ENCODE results near the gene BPIFB1.

BPIFB1 gene

DNA sequence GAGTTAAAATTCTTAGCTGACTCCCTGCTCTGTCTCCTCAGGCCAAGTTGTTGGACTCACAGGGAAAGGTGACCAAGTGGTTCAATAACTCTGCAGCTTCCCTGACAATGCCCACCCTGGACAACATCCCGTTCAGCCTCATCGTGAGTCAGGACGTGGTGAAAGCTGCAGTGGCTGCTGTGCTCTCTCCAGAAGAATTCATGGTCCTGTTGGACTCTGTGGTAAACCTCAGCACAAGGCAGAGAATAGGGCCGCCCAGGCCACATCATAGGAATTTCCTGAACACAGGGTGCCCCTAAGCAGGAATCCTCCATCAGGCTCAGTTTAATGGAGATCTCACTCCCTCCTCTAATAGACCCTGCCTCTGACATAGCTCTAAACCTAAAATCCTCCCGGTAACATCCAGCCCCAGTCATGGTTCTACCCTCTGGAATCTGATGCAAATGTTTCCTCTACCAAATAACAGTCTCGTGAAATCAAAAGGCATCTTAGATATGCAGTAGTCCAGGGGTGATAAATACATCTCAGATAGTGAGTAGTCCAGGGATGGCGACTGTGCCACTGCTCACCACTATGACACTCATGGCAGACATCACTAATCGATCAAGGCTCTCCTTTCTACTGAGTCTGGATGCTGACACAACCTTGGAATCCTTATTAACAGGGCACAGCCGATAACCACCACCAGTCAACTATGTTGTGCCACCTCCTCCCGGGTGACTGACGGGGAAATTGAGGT, 18.3 kb downstream of the BPIFB1 start:
- no peaks in the 10 kb centered on the region for H3K4me1 Mint-ChIP-seq
- H3K27ac Mint-ChIP-seq = no peak overlapping the region
- DNase-seq (no peak), ATAC-seq (no peak)
- H3K36me3 Mint-ChIP-seq (ENCODE audit: low read depth) = no peaks in the 10 kb centered on the region
- no peaks in the 10 kb centered on the region for H3K9me3 Mint-ChIP-seq
- H3K4me3 Mint-ChIP-seq = no peak overlapping the region
- peaks cover 6% of the 10 kb centered on the region for H3K27me3 Mint-ChIP-seq

DNA sequence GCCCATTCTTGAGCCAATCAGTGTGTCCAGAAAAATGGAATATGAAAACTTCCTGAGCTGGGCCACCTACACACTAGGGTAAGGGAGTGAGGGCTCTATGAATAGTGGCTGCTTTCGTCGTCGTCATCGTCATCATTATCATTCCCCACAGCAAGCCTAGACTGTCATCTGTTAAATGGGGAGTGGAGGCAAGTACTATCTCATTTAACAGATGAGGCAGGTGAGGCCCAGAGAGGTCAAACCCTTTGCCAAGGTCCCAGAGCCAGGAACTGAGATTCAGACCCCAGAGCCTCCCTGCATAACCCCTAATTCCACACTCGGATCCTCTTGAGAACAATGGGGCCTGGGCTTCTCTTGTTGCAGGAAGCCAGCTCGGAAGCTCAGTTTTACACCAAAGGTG, 20.6 kb downstream of the BPIFB1 start:
- Mint-ChIP-seq H3K9me3 (no peaks in the 10 kb centered on the region), H3K36me3 (ENCODE audit: low read depth) (no peaks in the 10 kb centered on the region), H3K27me3 (peaks cover 2% of the 10 kb centered on the region), H3K27ac (no peak overlapping the region), H3K4me1 (no peaks in the 10 kb centered on the region), H3K4me3 (no peak overlapping the region)
- DNase-seq (no peak), ATAC-seq (no peak)

DNA sequence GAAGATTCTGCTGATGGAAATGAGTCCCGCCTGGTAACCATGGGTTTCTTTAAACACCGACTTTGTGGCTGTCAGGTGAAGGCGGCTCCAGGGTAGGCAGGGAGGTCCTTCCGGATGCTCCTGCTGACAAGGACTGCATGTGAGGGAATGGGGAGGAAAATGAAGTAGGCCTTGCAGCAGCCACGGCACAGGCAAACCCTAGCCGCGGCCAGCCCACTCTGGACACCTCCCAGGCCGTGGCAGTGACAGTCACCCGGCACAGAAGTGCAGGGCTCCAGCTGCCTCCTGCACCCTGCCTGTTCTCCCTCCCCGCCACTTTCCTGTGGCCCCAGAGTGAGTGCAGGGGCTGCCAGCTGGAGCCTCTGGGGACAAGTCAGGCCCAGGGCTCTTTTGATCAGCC, 21.0 kb downstream of the BPIFB1 start:
- Mint-ChIP-seq H3K9me3 (no peaks in the 10 kb centered on the region), H3K4me3 (no peak overlapping the region), H3K36me3 (ENCODE audit: low read depth) (no peaks in the 10 kb centered on the region), H3K27me3 (no peaks in the 10 kb centered on the region), H3K27ac (no peak overlapping the region), H3K4me1 (no peaks in the 10 kb centered on the region)
- DNase-seq (no peak), ATAC-seq (no peak)

DNA sequence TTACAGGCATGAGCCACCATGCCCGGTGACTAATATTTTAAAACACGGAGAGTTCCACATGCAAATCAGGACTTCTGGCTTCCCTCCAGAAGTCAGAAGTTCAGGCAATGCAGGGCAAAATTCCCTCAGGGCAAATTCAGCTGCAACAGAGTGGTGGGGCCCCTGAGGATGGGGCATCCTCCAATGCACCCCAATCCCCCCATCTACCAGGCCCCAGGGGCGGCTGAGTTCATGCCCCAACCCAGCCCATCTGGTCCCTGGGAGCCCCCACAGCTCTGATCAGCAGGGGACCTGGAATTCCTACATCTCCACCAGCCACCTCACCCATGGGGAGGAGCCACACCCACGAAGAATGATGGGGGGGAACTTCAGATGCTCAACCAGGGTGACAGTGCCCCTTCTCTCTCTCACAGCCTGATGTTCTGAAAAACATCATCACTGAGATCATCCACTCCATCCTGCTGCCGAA, 22.6 kb downstream of the BPIFB1 start:
- no peaks in the 10 kb centered on the region for H3K36me3 Mint-ChIP-seq (ENCODE audit: low read depth)
- no peaks in the 10 kb centered on the region for H3K27me3 Mint-ChIP-seq
- no peak overlapping the region for H3K27ac Mint-ChIP-seq
- no peaks in the 10 kb centered on the region for H3K9me3 Mint-ChIP-seq
- ATAC-seq (no peak), DNase-seq (no peak)
- no peaks in the 10 kb centered on the region for H3K4me1 Mint-ChIP-seq
- no peak overlapping the region for H3K4me3 Mint-ChIP-seq

DNA sequence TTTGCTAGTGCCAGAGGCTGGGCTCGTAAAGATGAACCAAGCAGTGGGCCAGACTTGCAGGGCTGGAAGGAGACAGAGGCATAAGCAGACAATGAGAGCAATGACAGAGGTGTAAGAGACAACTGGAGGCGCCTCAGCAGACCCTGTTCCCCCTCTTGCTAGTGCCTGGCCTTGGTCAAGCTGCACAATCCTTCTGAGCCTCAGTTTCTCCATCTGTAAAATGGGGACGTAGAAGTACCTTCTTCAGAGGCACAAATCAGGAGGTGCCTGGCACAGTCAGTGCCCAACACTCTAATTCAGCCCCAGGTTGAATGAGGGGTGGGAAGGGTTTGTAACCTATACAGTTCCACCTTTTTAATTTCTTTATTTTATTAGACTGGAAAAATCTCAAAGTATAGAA, 23.2 kb downstream of the BPIFB1 start:
- H3K27me3 Mint-ChIP-seq = no peaks in the 10 kb centered on the region
- H3K4me1 Mint-ChIP-seq = no peaks in the 10 kb centered on the region
- H3K27ac Mint-ChIP-seq = no peak overlapping the region
- no peak for DNase-seq
- no peaks in the 10 kb centered on the region for H3K9me3 Mint-ChIP-seq
- no peaks in the 10 kb centered on the region for H3K36me3 Mint-ChIP-seq (ENCODE audit: low read depth)
- no peak overlapping the region for H3K4me3 Mint-ChIP-seq
- no peak for ATAC-seq

DNA sequence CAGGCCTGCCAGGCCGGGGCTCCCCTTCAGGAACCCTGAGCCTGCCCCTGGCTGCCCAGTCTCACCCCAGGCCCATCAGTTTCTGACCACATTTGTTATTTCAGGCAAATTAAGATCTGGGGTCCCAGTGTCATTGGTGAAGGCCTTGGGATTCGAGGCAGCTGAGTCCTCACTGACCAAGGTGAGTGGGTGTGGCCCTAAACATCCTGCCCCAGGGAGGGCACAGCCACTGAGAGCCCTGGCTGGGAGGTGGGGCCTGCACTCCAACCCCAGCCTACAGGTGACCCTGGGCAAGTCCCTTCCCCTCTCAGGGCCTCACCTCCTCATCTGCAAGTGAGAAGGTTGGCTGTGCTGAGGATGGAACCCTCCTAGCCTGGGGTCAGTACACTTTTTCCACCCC, 23.8 kb downstream of the BPIFB1 start:
- ATAC-seq = no peak
- H3K4me1 Mint-ChIP-seq = no peaks in the 10 kb centered on the region
- no peak overlapping the region for H3K27ac Mint-ChIP-seq
- no peaks in the 10 kb centered on the region for H3K36me3 Mint-ChIP-seq (ENCODE audit: low read depth)
- H3K4me3 Mint-ChIP-seq = no peak overlapping the region
- no peaks in the 10 kb centered on the region for H3K27me3 Mint-ChIP-seq
- no peak for DNase-seq
- H3K9me3 Mint-ChIP-seq = no peaks in the 10 kb centered on the region

DNA sequence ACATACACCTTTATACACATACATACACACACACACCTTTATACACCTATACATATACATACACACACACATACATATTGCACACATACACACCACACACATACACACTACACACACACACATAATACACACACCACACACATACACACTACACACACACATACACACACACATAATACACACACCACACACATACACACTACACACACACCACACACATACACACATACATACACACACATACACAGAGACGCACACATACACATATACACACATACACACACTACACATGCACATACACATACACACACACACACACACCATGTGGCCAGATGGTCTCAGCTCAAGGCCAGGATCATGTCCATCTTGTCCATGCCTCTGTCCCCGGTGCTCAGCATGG, 25.7 kb downstream of the BPIFB1 start:
- Mint-ChIP-seq H3K9me3 (no peaks in the 10 kb centered on the region), H3K4me1 (no peaks in the 10 kb centered on the region), H3K4me3 (no peak overlapping the region), H3K36me3 (ENCODE audit: low read depth) (no peaks in the 10 kb centered on the region), H3K27me3 (no peaks in the 10 kb centered on the region), H3K27ac (no peak overlapping the region)
- ATAC-seq (no peak), DNase-seq (no peak)

DNA sequence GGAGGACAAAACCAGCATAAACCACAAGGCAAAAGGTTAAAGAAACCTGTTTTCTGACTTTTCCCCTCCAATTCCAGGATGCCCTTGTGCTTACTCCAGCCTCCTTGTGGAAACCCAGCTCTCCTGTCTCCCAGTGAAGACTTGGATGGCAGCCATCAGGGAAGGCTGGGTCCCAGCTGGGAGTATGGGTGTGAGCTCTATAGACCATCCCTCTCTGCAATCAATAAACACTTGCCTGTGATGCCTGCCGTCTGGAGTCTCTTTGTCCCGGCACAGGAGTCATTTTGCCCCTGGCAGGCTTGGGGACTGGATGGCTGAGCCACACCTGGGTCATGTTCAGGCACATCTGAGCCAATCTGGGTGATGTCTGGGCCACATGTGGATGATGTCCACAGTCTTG, 26.6 kb downstream of the BPIFB1 start:
- ATAC-seq (no peak), DNase-seq (no peak)
- Mint-ChIP-seq H3K9me3 (no peaks in the 10 kb centered on the region), H3K36me3 (ENCODE audit: low read depth) (no peaks in the 10 kb centered on the region), H3K27me3 (no peaks in the 10 kb centered on the region), H3K4me1 (no peaks in the 10 kb centered on the region), H3K4me3 (no peak overlapping the region), H3K27ac (no peak overlapping the region)

DNA sequence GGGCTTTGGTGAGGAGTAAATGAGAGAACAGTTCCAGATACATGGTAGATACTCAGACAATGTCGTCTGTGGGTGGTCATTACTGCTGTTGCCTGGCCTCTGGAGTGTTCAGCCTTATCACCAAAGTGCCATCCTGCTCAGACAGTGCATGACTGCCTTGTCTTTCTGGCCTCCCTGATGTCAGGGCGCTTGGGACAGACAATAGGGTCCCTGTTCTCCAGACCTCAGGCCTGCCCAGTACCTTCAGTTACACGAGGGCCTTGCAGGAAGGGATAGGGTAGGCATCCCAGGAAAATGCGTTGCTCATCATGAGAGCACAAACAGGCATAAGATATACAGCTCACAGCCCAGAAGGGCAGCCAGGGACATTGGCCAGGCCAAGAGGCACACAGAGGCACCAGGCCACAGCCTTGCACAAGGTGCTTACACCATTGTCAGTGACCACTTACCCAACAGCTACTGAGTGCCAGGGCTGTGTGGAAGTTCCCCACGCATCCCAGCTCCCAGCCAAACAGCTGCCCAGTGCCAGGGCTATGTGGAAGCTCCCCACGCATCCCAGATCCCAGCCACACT, 27.4 kb downstream of the BPIFB1 start:
- ATAC-seq = no peak
- Mint-ChIP-seq H3K9me3 (no peaks in the 10 kb centered on the region), H3K27ac (no peak overlapping the region), H3K4me1 (no peaks in the 10 kb centered on the region), H3K4me3 (no peak overlapping the region), H3K36me3 (ENCODE audit: low read depth) (no peaks in the 10 kb centered on the region), H3K27me3 (no peaks in the 10 kb centered on the region)
- DNase-seq = no peak

DNA sequence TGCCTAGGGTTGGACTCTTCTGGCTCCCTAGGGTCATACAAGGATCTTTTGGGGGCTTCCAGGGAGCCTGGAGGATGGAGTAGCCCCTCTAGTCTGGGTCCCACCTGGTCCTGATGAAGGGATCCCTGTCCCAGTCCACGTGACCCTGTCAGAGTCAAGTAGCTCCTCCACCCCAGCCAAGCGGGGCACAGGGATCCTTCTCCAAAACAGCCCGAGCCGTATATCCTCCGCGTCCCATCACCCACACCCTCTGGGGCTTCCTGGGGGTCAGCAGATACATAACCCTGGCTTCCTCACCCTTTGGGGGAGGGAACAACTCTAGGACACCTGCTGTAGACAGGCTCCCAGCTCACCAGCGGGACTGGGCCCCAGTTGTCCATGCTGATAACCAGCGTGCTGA, 28.0 kb downstream of the BPIFB1 start:
- no peaks in the 10 kb centered on the region for H3K36me3 Mint-ChIP-seq (ENCODE audit: low read depth)
- H3K27ac Mint-ChIP-seq = no peak overlapping the region
- H3K4me1 Mint-ChIP-seq = no peaks in the 10 kb centered on the region
- DNase-seq (no peak), ATAC-seq (no peak)
- no peak overlapping the region for H3K4me3 Mint-ChIP-seq
- H3K27me3 Mint-ChIP-seq = no peaks in the 10 kb centered on the region
- H3K9me3 Mint-ChIP-seq = no peaks in the 10 kb centered on the region

DNA sequence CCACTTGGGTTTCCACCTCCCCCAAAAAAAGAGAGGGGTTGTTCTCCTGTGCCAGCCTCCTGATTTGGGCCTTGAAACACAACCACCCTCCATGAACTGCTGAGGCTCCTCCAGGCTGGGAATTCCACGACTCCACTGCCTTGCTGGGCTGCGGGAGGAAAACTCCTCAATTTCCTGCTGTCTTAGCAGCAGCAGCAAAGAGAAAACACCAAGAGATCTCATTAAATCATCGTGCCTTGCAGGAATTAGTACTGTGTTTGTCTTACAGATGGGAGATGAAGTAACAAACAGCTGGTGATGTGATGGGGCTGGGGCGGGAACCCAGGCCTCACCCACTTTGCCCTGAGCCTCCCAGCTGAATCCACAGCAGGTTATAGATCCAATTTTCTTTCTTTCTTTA, 29.0 kb downstream of the BPIFB1 start:
- Mint-ChIP-seq H3K27me3 (no peaks in the 10 kb centered on the region), H3K9me3 (no peaks in the 10 kb centered on the region), H3K4me3 (no peak overlapping the region), H3K36me3 (ENCODE audit: low read depth) (no peaks in the 10 kb centered on the region), H3K27ac (no peak overlapping the region), H3K4me1 (no peaks in the 10 kb centered on the region)
- ATAC-seq (no peak), DNase-seq (no peak)

DNA sequence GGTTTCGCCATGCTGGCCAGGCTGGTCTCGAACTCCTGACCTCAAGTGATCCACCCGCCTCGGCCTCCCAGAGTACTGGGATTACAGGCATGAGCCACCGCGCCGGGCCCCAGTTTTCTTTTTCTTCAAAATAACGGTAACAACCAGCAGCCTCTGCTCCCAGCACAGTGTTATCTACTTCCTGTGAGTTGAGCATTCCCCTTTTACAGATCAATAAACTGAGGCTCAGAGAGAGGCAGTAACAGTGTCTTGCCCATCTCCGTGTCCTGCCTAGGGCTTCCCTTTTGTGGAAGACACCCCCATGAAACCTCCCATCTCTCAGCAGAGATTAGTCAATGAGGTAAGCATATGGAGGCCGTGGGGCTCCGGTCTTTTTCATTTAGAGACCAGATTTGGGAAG, 29.6 kb downstream of the BPIFB1 start:
- no peaks in the 10 kb centered on the region for H3K4me1 Mint-ChIP-seq
- ATAC-seq (no peak), DNase-seq (no peak)
- H3K36me3 Mint-ChIP-seq (ENCODE audit: low read depth) = no peaks in the 10 kb centered on the region
- H3K27me3 Mint-ChIP-seq = no peaks in the 10 kb centered on the region
- no peak overlapping the region for H3K27ac Mint-ChIP-seq
- no peaks in the 10 kb centered on the region for H3K9me3 Mint-ChIP-seq
- no peak overlapping the region for H3K4me3 Mint-ChIP-seq

DNA sequence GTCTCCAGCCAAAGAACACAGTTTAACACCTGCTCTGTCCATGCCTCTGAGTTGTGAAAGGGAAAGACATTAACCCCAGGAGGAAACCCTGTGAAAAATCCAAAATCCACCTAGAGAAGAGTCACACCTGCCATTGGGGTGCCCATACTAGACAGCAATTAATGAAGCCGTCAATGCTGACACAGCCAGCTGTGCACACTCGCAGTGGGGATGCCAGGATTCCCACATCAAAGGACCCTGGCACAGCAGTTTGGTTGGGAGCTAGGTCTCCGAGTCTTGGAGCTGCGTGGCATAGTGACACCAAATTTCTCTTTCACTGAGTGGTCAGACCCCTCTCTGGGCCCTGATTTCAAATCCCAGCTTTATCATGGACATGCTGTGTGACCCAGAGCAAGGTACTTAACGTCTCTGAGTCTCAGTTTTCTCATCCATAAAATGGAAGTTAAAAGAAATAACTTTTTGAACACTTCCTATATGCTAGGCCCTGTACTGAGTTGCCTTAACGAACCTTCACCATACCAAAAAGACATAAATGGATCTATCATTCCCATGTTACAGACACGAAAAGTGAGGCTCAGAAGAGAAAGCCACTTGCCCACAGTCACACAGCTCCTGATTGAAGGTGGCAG, 30.8 kb downstream of the BPIFB1 start:
- Mint-ChIP-seq H3K36me3 (ENCODE audit: low read depth) (no peaks in the 10 kb centered on the region), H3K4me3 (no peak overlapping the region), H3K27ac (no peak overlapping the region), H3K27me3 (no peaks in the 10 kb centered on the region), H3K9me3 (no peaks in the 10 kb centered on the region), H3K4me1 (no peaks in the 10 kb centered on the region)
- DNase-seq = no peak
- no peak for ATAC-seq

DNA sequence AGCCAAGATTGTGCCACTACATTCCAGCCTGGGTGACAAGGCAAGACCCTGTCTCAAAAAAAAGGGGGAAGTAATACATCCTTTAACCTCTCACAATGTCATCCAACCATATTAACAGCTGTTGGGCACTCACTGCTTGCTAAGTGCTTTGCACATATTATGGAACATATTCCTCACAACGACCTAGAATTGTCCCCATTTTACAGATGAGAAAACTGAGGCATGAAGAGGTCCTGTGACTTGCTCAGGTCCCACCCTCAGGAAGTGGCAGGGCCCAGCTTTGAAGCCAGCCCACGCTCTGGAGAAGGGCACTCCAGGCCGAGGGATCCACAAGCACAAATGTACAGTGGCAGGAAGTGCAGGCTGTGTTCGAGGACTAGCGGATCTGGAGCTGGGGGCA, 33.3 kb downstream of the BPIFB1 start:
- no peaks in the 10 kb centered on the region for H3K36me3 Mint-ChIP-seq (ENCODE audit: low read depth)
- H3K9me3 Mint-ChIP-seq = no peaks in the 10 kb centered on the region
- H3K27me3 Mint-ChIP-seq = no peaks in the 10 kb centered on the region
- no peaks in the 10 kb centered on the region for H3K4me1 Mint-ChIP-seq
- DNase-seq (no peak), ATAC-seq (no peak)
- H3K4me3 Mint-ChIP-seq = no peak overlapping the region
- H3K27ac Mint-ChIP-seq = no peak overlapping the region

DNA sequence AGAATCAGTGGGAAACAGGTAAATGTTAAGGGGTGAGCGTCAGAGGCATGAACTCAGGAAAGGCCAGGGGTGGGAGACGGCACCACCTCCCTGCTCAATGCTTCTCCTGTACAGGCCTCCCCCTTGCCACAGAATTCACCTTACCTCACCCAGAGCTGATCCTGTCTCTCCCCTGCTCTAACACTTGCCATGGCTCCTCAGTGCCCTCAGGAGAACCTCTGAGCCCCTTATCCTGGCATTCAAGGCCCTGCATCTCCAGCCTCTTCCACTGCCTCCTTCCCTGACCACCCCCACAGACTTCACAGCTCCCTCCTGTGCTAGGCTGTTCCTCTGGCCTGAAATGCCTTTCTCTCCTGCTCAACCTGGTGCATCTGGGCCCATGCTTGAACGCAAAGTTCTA, 33.9 kb downstream of the BPIFB1 start:
- no peaks in the 10 kb centered on the region for H3K9me3 Mint-ChIP-seq
- no peak for ATAC-seq

More for the DNA sequence above, 33.9 kb downstream of the BPIFB1 start:
- Mint-ChIP-seq H3K4me3 (no peak overlapping the region), H3K36me3 (ENCODE audit: low read depth) (no peaks in the 10 kb centered on the region), H3K27ac (no peak overlapping the region), H3K4me1 (no peaks in the 10 kb centered on the region), H3K27me3 (no peaks in the 10 kb centered on the region)
- no peak for DNase-seq

Data from activated naive CD8-positive, alpha-beta T cell treated with anti-CD3 and anti-CD28 coated beads, Interleukin-2, amount 50 U/mL, for 24 hours (primary cell).